NOMO-1 (cell line): ENCODE measurements around the gene EML3.

Source experiments
- DNase-seq, 2 experiments: peaks; one replicate each; lab custom pipeline; 2025; ENCODE audit not compliant: unreplicated experiment in 2 of 2; lab: John Stamatoyannopoulos, UW

Gene EML3

DNA sequence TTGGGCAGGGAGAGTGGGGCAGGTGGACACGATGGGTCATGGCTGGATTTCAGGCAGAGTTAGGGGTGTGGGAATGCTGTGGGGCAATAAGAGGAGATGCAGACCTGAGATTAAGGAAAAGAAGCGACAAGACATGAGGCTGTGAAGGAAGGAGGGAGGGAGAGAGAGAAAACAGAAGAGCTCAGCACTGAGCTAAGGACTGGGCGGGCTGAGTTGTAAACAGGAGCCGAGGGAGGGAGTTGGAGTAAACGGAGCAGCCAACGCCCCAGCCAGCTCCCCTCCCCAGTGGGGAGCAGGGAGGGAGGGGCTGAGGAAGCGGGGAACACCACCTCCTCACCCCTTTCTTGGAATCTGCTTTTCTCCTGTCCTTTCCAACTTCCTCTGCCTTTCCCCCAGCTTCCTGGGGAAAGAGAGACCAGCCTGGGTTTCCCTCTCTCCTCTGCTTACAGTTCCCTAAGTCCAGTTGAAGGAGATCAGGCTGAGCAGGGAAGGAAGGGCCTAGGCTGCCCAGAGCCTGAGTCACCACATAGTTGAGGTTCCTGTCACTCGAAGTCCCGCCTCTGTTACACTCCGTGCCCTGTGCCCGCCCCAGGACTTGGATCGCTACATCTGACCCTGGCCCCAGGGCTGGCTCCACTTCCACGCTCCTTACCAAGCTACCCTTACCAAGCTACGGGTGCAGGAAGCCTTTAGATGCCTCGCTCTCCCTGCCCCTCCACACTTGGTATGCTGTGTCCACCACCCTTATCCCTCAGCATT is 59.3 kb downstream of the EML3 start:
- DNase-seq, result peak; percentile 73 to 89

DNA sequence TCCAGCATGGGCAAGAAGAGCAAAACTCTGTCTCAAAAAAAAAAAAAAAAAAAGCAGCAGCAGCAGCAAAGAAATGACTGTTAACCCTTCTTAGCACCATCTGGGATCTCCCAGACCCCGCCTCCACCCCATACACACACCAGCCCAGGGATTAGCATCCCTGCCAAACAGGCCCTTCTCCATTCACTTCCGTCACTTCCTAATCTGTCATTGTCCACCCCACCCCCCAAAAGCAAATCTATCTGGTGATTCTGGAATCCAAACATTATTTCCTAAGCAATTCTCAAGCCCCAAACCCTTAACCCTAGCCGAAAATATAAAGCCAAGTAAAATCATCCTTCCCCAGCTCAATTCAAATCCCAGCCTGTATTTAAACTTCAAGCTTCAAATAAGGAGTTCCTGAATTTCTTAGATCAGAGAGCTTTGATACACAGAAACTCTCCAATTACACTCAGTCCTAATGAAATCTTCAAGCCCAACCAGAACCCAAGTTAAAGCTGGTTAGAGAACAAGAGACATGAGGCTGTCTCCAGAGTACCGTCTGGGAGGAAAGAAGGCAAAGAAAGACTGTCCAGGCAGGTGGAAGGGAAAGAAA is 60.0 kb downstream of the EML3 start:
- DNase-seq, result no peak
